ENCODE data around the gene PDE3B. TPM values are rescaled to one million over a fixed set of nuclear protein-coding genes. Genes with fewer than 3 reads are reported as not detected.

Gene PDE3B
- total and polyA plus RNA-seq, 9 of the 15 experiments (the other 6 are each of a cell fraction or from before 2014, with no cell fraction given) = 2.3 to 22.5 (median 12.2) TPM

DNA sequence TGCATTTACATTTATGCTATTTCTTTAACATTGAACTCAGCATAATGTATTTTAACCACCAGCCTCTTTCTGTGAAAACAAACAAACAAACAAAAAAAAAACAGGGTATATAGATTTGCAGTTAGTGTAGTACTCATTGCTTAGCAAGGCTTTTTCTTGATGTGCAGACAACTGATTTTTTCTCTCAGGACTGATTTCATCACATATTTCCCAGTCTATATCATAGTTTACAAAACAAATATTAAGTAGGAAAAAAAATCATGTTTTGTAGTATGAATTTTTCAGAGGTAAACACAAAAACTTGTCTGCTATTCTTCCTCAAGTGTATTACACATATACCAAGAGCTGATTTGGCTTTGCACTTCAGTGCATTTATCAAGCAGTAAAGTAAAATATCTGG is 123.0 kb downstream of the PDE3B start (continued):
- TF ChIP-seq SREBF1 (IDR thresholded peaks at IDR 0.05; ENCODE audit: borderline replicate concordance, low read depth, low read length) = no peak
- no peak for TF ChIP-seq PHB (CRISPR knock-in tag; IDR thresholded peaks at IDR 0.05)
- TF ChIP-seq, protein P1, sequence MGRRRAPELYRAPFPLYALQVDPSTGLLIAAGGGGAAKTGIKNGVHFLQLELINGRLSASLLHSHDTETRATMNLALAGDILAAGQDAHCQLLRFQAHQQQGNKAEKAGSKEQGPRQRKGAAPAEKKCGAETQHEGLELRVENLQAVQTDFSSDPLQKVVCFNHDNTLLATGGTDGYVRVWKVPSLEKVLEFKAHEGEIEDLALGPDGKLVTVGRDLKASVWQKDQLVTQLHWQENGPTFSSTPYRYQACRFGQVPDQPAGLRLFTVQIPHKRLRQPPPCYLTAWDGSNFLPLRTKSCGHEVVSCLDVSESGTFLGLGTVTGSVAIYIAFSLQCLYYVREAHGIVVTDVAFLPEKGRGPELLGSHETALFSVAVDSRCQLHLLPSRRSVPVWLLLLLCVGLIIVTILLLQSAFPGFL (CRISPR knock-in tag; IDR thresholded peaks at IDR 0.05) = no peak
- TF ChIP-seq CCNT2 (IDR thresholded peaks at IDR 0.05; ENCODE audit: borderline replicate concordance, extremely low read depth, insufficient read length, low read depth, low read length) = no peak
- TF ChIP-seq HNRNPL (IDR thresholded peaks at IDR 0.05; ENCODE audit: low read depth, low read length) = no peak

DNA sequence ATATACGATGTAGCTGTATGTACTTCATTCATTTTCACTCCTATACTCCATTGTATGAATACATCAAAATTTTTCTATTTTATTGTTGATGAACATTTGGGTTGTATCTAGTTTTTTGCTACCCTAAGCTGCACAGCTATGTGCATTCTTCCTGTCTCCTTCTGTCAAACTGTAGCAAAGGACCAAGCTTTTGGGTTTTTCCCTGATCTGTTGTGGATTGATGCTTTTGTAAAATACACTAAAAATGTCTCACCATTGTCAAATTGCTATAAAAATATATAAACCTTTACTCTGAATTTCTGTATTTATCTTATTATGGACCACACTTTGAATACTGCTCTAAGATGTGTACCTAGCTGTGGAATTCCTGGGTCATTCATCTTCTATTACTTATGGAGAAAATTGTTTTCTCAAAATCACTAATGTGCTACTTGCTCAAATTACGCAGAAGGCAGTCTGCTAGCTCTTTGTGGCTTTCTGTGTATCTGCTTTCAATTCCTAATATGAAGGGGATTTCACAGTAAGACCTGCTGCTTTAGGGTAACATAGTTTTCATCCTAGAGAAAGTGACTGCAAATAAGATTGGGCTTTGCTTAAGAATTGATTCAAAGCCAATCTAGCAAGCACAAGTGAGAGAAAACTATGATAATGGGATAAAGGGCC is 125.1 kb downstream of the PDE3B start:
- H3K4me3 ChIP-seq = no peak overlapping the region
- H3K4me2 ChIP-seq (ENCODE audit: insufficient read depth, low read length) = no peak overlapping the region
- in situ Hi-C loops (cut with MboI) = no loop called here
- peaks cover 10% of the 10 kb centered on the region; the same call in 1 of the 3 replicates for H3K79me2 ChIP-seq (ENCODE audit: control insufficient read depth, insufficient read depth, low read length)
- ATAC-seq (no peak), FAIRE-seq (no peak), DNase-seq (ENCODE audit: extremely low read depth in 1 of 4, low spot score in 3 of 4) (no peak)
- H3K9me3 ChIP-seq (replicated peaks; ENCODE audit: control insufficient read depth, insufficient read depth, low read depth, low read length) = no peaks in the 10 kb centered on the region
- no peak overlapping the region for H3K27ac ChIP-seq (ENCODE audit: extremely low read depth, low read depth, low read length)
- WGBS (ENCODE audit: insufficient coverage, low coverage, missing lambda C conversion rate) = 63% methylated on average over 2 of the region's 2 CpGs
- no peak overlapping the region for H3K9ac ChIP-seq (ENCODE audit: insufficient read depth in 1 of 2, low read depth in 2 of 2, low read length in 2 of 2)
- BruUV-seq (replicated peaks) = no TSS peak
- no peaks in the 10 kb centered on the region for H3K36me3 ChIP-seq (ENCODE audit: control insufficient read depth, insufficient read depth, low read length)
- H3K27me3 ChIP-seq (ENCODE audit: control insufficient read depth in 2 of 2, insufficient read depth in 2 of 2, low read length in 2 of 2) = no peaks in the 10 kb centered on the region
- TF ChIP-seq ZNF184 (CRISPR knock-in tag; IDR thresholded peaks at IDR 0.05) = no peak
- TF ChIP-seq, protein P2, sequence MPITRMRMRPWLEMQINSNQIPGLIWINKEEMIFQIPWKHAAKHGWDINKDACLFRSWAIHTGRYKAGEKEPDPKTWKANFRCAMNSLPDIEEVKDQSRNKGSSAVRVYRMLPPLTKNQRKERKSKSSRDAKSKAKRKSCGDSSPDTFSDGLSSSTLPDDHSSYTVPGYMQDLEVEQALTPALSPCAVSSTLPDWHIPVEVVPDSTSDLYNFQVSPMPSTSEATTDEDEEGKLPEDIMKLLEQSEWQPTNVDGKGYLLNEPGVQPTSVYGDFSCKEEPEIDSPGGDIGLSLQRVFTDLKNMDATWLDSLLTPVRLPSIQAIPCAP (CRISPR knock-in tag; IDR thresholded peaks at IDR 0.05; ENCODE audit: borderline replicate concordance) = no peak
- ChIA-PET POLR2A (no interaction called here), CTCF (ENCODE audit: low intra/inter-chr PET ratio) (no interaction called here)
- no peaks in the 10 kb centered on the region for H3K9me1 ChIP-seq (ENCODE audit: control insufficient read depth, insufficient read depth, low read length)
- intact Hi-C loops (cut with micrococcal nuclease) = loop anchor here (5.0 kb wide), 2 partner anchors 126 to 246 kb away; partner anchors contain the start of genes PDE3B and PSMA1
- no peak overlapping the region for H2AFZ ChIP-seq (ENCODE audit: low read depth, low read length)
- H3K4me1 ChIP-seq (replicated peaks in 1 of 2; ENCODE audit: control insufficient read depth in 2 of 2, insufficient read depth in 2 of 2, low read length in 2 of 2) = peaks cover 0 to 8% of the 10 kb centered on the region in 2 experiments; a peak in 2 of 5 replicates
- 0 out of 2 replicates have a peak, but pooled peaks cover 3% of the 10 kb centered on the region for H4K20me1 ChIP-seq (replicated peaks; ENCODE audit: control insufficient read depth, insufficient read depth, low read length)

Data from K562 (cell line).